K562 (cell line): ENCODE data around the gene ZNF451.

Experiments
- BACH1 ChIP-seq: fragments of 200-800 bp; sonication (Bioruptor generic); IDR thresholded peaks from 2 replicates; pipeline ENCODE4 v1.6.1; 2016; ENCODE audit warnings: missing genetic modification characterization, missing compliant biosample characterization
- CBFB ChIP-seq: sonication (generic); formaldehyde crosslinking; IDR thresholded peaks from 2 replicates; pipeline ENCODE4 v1.4.0; 2020; ENCODE audit warnings: mild to moderate bottlenecking, missing genetic modification reagents
- COPS2 ChIP-seq: fragments of 450-650 bp; conservative IDR thresholded peaks from 2 replicates; pipeline ENCODE4 v1.6.1; 2016; ENCODE audit warnings: mild to moderate bottlenecking, moderate library complexity
- HDAC6 ChIP-seq: IDR thresholded peaks from 2 replicates; pipeline ENCODE4 v1.6.1; 2012; ENCODE audit warnings: low read depth, mild to moderate bottlenecking, control low read depth, inconsistent platforms, low read length, moderate library complexity
- HNRNPL ChIP-seq: fragments of 200-400 bp; formaldehyde crosslinking; IDR thresholded peaks from 2 replicates; pipeline ENCODE4 v1.6.1; 2017; ENCODE audit warnings: low read depth, mild to moderate bottlenecking, low read length
- KLF6 ChIP-seq: fragments of 250-450 bp; sonication (Bioruptor Pico); IDR thresholded peaks from 2 replicates; pipeline ENCODE4 v1.4.0; 2020; ENCODE audit warnings: mild to moderate bottlenecking, moderate library complexity, borderline replicate concordance
- PHF21A ChIP-seq: fragments of 450-650 bp; IDR thresholded peaks from 2 replicates; pipeline ENCODE4 v1.6.1; 2017; ENCODE audit warnings: low read depth, borderline replicate concordance
- POLR2A ChIP-seq: fragments of 450-650 bp; conservative IDR thresholded peaks from 2 replicates; pipeline ENCODE4 v1.6.1; 2016
- POLR2AphosphoS5 ChIP-seq: IDR thresholded peaks from 2 replicates; pipeline ENCODE4 v1.6.1; 2011; ENCODE audit warnings: mild to moderate bottlenecking, low read depth, low read length, moderate library complexity; ENCODE audit not compliant: control insufficient read depth, insufficient read depth
- SMC3 ChIP-seq: conservative IDR thresholded peaks from 2 replicates; pipeline ENCODE4 v1.6.1; 2011; ENCODE audit warnings: low read depth, low read length, improper control_type of control experiment; ENCODE audit not compliant: insufficient read depth
- ZNF174 ChIP-seq: fragments of 250-450 bp; sonication (Bioruptor Pico); IDR thresholded peaks from 2 replicates; pipeline ENCODE4 v1.4.0; 2020; ENCODE audit warnings: mild to moderate bottlenecking
- ZNF696 ChIP-seq: fragments of 250-450 bp; sonication (Bioruptor Pico); conservative IDR thresholded peaks from 2 replicates; pipeline ENCODE4 v1.4.0; 2020; ENCODE audit warnings: mild to moderate bottlenecking, moderate library complexity
- TF ChIP-seq, protein P1 (sequence below), 2 experiments: fragments of 450-650 bp in 1 of 2; sonication (generic) in 1 of 2; formaldehyde crosslinking in 1 of 2; IDR thresholded peaks in 1 of 2; conservative IDR thresholded peaks in 1 of 2; 2 replicates each; pipeline versions ENCODE4 v1.6.1 to v1.8.1; 2016 to 2023; ENCODE audit warnings: mild to moderate bottlenecking in 2 of 2, moderate library complexity in 2 of 2, inconsistent platforms in 1 of 2, missing genetic modification reagents in 1 of 2

DNA sequence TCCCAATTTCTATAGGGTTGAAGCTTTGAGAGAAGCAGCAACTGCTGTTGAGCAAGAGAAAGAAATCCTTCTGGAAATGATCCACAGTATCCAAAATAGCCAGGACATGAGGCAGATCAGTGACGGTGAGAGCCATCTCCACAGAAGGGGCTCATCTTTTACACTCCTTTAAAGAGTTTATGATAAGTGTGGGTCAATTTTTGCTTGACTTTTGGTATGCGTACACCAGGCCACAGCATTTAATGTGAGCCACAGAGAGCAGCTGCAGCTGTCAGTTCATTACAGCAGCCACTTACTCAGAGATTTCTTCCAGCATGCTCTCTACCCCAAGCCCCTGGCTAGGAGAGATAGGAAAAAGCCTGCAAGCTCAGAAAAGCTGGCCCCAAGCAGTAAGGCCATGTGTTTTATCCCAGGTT, 92.0 kb downstream of the ZNF451 start:
- no peak for TF ChIP-seq COPS2
- no peak for TF ChIP-seq BACH1 (tag)
- TF ChIP-seq PHF21A, result no peak
- no peak for TF ChIP-seq ZNF174 (CRISPR knock-in tag)
- TF ChIP-seq HDAC6, result no peak
- TF ChIP-seq POLR2A, result no peak
- TF ChIP-seq, protein P1, sequence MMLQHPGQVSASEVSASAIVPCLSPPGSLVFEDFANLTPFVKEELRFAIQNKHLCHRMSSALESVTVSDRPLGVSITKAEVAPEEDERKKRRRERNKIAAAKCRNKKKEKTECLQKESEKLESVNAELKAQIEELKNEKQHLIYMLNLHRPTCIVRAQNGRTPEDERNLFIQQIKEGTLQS (IDR thresholded peaks at IDR 0.05), result no peak
- TF ChIP-seq, protein P1 (CRISPR knock-in tag; conservative IDR thresholded peaks at IDR 0.05), result no peak
- no peak for TF ChIP-seq SMC3
- no peak for TF ChIP-seq CBFB (CRISPR knock-in tag)
- no peak for TF ChIP-seq KLF6 (CRISPR knock-in tag)
- TF ChIP-seq POLR2AphosphoS5, result no peak
- TF ChIP-seq ZNF696 (CRISPR knock-in tag), result no peak
- no peak for TF ChIP-seq HNRNPL
